Endothelial cell of umbilical vein (primary cell): ENCODE measurements around the gene PGAP3. TPM values are rescaled to one million over a fixed set of nuclear protein-coding genes. Genes with fewer than 3 reads are reported as not detected.

Experiments
- BruUV-seq: library from RNA; stranded (reverse); fragments of 400-500 nt; replicated peaks from 2 replicates; lab custom pipeline; 2021; lab: Mats Ljungman, UMichigan
- CTCF ChIA-PET: fragments of 300-600, 350-600 bp; sonication (Branson Sonifier 250); formaldehyde crosslinking; loops from one replicate; lab custom pipeline; 2021; ENCODE audit warnings: antibody characterized with exemption, inconsistent platforms; lab: Charles Lee
- POLR2A ChIA-PET: fragments of 300-600, 350-600 bp; sonication (Branson Sonifier 250); formaldehyde crosslinking; loops from one replicate; lab custom pipeline; 2021; ENCODE audit warnings: antibody characterized with exemption, inconsistent platforms; lab: Charles Lee
- DNase-seq: peaks from one replicate; pipeline ENCODE4 v3.0.0-alpha.2; 2011; ENCODE audit warnings: low read depth, low spot score
- FAIRE-seq: peaks from 2 replicates; lab custom pipeline; 2011; peaks lifted over from hg19 to GRCh38; lab: Jason Lieb, UNC
- H2AFZ ChIP-seq: 2 replicates; pipeline ENCODE4 v1.6.0; 2012; ENCODE audit warnings: low read depth, low read length, control low read depth, inconsistent platforms
- H3K27ac ChIP-seq: 2 replicates; pipeline ENCODE4 v1.5.1; 2011; ENCODE audit warnings: low read depth, mild to moderate bottlenecking, control low read depth, low read length, moderate library complexity; ENCODE audit not compliant: insufficient read depth
- H3K27me3 ChIP-seq, 2 experiments: 2 replicates each; pipeline versions ENCODE4 v1.6.0 to v1.6.1; 2011; ENCODE audit warnings: low read length in 2 of 2, mixed read lengths in 1 of 2; ENCODE audit not compliant: control insufficient read depth in 2 of 2, insufficient read depth in 2 of 2
- H3K36me3 ChIP-seq, 2 experiments: 2 replicates in 1 of 2; 3 replicates in 1 of 2; pipeline ENCODE4 v1.5.1; 2011; ENCODE audit warnings: low read length in 2 of 2, mild to moderate bottlenecking in 1 of 2, moderate library complexity in 1 of 2; ENCODE audit not compliant: control insufficient read depth in 2 of 2, insufficient read depth in 2 of 2; ENCODE audit errors: extremely low read depth in 1 of 2
- H3K4me1 ChIP-seq: 3 replicates; pipeline ENCODE4 v1.5.1; 2011; ENCODE audit warnings: mild to moderate bottlenecking, low read length; ENCODE audit not compliant: control insufficient read depth, insufficient read depth; ENCODE audit errors: extremely low read depth
- H3K4me2 ChIP-seq: 2 replicates; pipeline ENCODE4 v1.6.1; 2011; ENCODE audit warnings: low read length, control low read depth, mixed read lengths; ENCODE audit not compliant: insufficient read depth
- H3K4me3 ChIP-seq, 3 experiments: fragments of 200-600 bp in 1 of 3; sonication (generic), shearing (Covaris generic) in 1 of 3; replicated peaks in 1 of 3; 2 replicates each; pipeline ENCODE4 v1.5.1; 2011 to 2016; ENCODE audit warnings: control low read depth in 3 of 3, low read length in 3 of 3, mild to moderate bottlenecking in 2 of 3, inconsistent platforms in 1 of 3, low read depth in 1 of 3, moderate library complexity in 1 of 3; ENCODE audit not compliant: insufficient read depth in 1 of 3
- H3K79me2 ChIP-seq: 2 replicates; pipeline ENCODE4 v1.6.0; 2012; ENCODE audit warnings: low read length, inconsistent platforms; ENCODE audit not compliant: control insufficient read depth, insufficient read depth
- H3K9ac ChIP-seq: replicated peaks from 2 replicates; pipeline ENCODE3; 2011; ENCODE audit warnings: low read length, control low read depth; ENCODE audit not compliant: insufficient read depth; ENCODE audit errors: extremely low read depth
- H3K9me1 ChIP-seq: replicated peaks from 3 replicates; pipeline ENCODE4 v1.6.0; 2011; ENCODE audit warnings: mild to moderate bottlenecking, low read length; ENCODE audit not compliant: control insufficient read depth, insufficient read depth; ENCODE audit errors: extremely low read depth
- H3K9me3 ChIP-seq: replicated peaks from 2 replicates; pipeline ENCODE4 v1.5.1; 2012; ENCODE audit warnings: low read length, inconsistent platforms; ENCODE audit not compliant: control insufficient read depth, insufficient read depth
- H4K20me1 ChIP-seq: replicated peaks from 2 replicates; pipeline ENCODE3; 2011; ENCODE audit warnings: mild to moderate bottlenecking, low read length; ENCODE audit not compliant: control insufficient read depth, insufficient read depth; ENCODE audit errors: extremely low read depth
- EZH2 ChIP-seq: IDR thresholded peaks from 2 replicates; pipeline ENCODE4 v1.6.1; 2012; ENCODE audit warnings: borderline replicate concordance, low read depth, mild to moderate bottlenecking, moderate library complexity, low read length, inconsistent platforms; ENCODE audit not compliant: severe bottlenecking
- FOS ChIP-seq: IDR thresholded peaks from 2 replicates; pipeline ENCODE4 v1.6.1; 2011; ENCODE audit warnings: mild to moderate bottlenecking, low read length, moderate library complexity, borderline replicate concordance; ENCODE audit not compliant: insufficient read depth
- GATA2 ChIP-seq: IDR thresholded peaks from 2 replicates; pipeline ENCODE4 v1.7.0; 2011; ENCODE audit warnings: low read depth, mild to moderate bottlenecking, moderate library complexity, mixed read lengths, low read length; ENCODE audit not compliant: insufficient read length, insufficient read depth
- JUN ChIP-seq: IDR thresholded peaks from 2 replicates; pipeline ENCODE4 v1.6.1; 2011; ENCODE audit warnings: borderline replicate concordance, low read depth; ENCODE audit not compliant: insufficient read length, insufficient read depth
- MAX ChIP-seq: IDR thresholded peaks from 2 replicates; pipeline ENCODE4 v1.6.1; 2011; ENCODE audit not compliant: insufficient read depth, insufficient read length
- MYC ChIP-seq: IDR thresholded peaks from one replicate; pipeline ENCODE4 v1.6.1; 2011; ENCODE audit warnings: mild to moderate bottlenecking, low read depth, low read length
- POLR2A ChIP-seq: IDR thresholded peaks from 2 replicates; pipeline ENCODE4 v1.6.1; 2012; ENCODE audit warnings: low read depth, mild to moderate bottlenecking, control low read depth, low read length
- POLR2AphosphoS5 ChIP-seq: IDR thresholded peaks from 2 replicates; pipeline ENCODE4 v1.6.1; 2012; ENCODE audit warnings: low read depth, mild to moderate bottlenecking, control low read depth, low read length, moderate library complexity; ENCODE audit not compliant: insufficient read depth
- dilution Hi-C: fragments of 300-500 bp; cut with MboI; formaldehyde crosslinking; loops from one replicate; pipeline ENCODE4 v1.15.0; 2019; ENCODE audit warnings: low sequenced_read_pairs; ENCODE audit not compliant: extremely low pct_ligation_motif_present
- intact Hi-C: fragments of 100-400 bp; cut with micrococcal nuclease; formaldehyde crosslinking; loops from one replicate; pipeline ENCODE4 v1.10.0; 2022
- polyA plus RNA-seq, 4 experiments: library from polyadenylated mRNA; depleted of rRNA in 3 of 4; stranded (reverse) in 3 of 4; unstranded in 1 of 4; fragments of >200 nt; gene quantifications; 2 replicates each; pipeline versions ENCODE4 v1.2.1 to v1.2.3, GENCODE V29; 2011 to 2012; ENCODE audit warnings: missing spikeins in 1 of 4
- total RNA-seq: library from RNA; stranded (reverse); gene quantifications from 2 replicates; pipeline ENCODE4 v1.2.3, GENCODE V29; 2021
- TF ChIP-seq, protein P1 (sequence below), 2 donors: IDR thresholded peaks; 1 replicate in 1 of 2; 2 replicates in 1 of 2; pipeline ENCODE4 v1.5.1; 2011; ENCODE audit warnings: low read length in 2 of 2, mild to moderate bottlenecking in 2 of 2, moderate library complexity in 2 of 2, control low read depth in 1 of 2, inconsistent platforms in 1 of 2, low read depth in 1 of 2; ENCODE audit not compliant: insufficient read depth in 1 of 2; ENCODE audit errors: extremely low read depth in 1 of 2

The PGAP3 gene
- total and polyA plus RNA-seq, 2 donors (not counting 3 experiments of a cell fraction or from before 2014, with no cell fraction given): 6.4 to 14.9 TPM

DNA sequence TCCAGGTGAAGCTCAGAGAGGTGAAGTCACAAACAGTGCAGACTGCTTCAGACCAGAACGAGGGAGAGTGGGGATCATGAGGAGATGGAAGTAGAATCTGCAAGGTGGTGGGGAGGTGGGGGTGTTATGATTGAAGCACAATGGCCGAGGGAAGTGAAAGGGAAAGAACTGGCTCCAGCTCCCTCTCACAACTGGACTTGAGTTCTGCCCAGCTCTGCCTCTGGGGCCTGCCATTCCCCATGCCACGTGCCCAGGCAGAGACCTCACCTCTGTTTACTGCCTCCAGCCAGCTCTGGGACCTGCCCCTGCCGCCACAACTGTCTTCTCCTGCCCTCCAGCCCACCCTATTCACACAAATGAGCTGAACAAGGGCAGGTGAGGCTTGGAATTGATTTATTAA lies 17.1 kb downstream of the PGAP3 start:
- FAIRE-seq: no peak
- Histone ChIP-seq H3K36me3 (no peaks in the 10 kb centered on the region), H3K4me2 (no peak overlapping the region), H2AFZ (no peak overlapping the region), H3K9me3 (no peaks in the 10 kb centered on the region), H3K27me3 (peaks cover 6 to 10% of the 10 kb centered on the region in 2 experiments), H3K9me1 (no peaks in the 10 kb centered on the region), H3K4me3 (no peak overlapping the region), H3K27ac (no peak overlapping the region), H3K9ac (no peak overlapping the region), H4K20me1 (no peaks in the 10 kb centered on the region), H3K79me2 (no peaks in the 10 kb centered on the region), H3K4me1 (no peaks in the 10 kb centered on the region)
- no peak for DNase-seq
- intact Hi-C loops: no loop called here
- no TSS peak for BruUV-seq
- ChIA-PET POLR2A (interaction anchor here (0.7 kb wide), 1 partner anchor 11 kb away, joined by 3 read pairs; no protein-coding TSS in a partner anchor), CTCF (interaction anchor here (0.8 to 13.1 kb wide), 9 partner anchors 11 to 119 kb away, joined by 3 to 291 read pairs (median 7); partner anchors contain the start of genes ERBB2 and PGAP3)
- dilution Hi-C loops: no loop called here
- TF ChIP-seq POLR2A (no peak), GATA2 (no peak), EZH2 (no peak), MYC (no peak), JUN (no peak), MAX (no peak), FOS (no peak), POLR2AphosphoS5 (no peak)
- TF ChIP-seq, protein P1, sequence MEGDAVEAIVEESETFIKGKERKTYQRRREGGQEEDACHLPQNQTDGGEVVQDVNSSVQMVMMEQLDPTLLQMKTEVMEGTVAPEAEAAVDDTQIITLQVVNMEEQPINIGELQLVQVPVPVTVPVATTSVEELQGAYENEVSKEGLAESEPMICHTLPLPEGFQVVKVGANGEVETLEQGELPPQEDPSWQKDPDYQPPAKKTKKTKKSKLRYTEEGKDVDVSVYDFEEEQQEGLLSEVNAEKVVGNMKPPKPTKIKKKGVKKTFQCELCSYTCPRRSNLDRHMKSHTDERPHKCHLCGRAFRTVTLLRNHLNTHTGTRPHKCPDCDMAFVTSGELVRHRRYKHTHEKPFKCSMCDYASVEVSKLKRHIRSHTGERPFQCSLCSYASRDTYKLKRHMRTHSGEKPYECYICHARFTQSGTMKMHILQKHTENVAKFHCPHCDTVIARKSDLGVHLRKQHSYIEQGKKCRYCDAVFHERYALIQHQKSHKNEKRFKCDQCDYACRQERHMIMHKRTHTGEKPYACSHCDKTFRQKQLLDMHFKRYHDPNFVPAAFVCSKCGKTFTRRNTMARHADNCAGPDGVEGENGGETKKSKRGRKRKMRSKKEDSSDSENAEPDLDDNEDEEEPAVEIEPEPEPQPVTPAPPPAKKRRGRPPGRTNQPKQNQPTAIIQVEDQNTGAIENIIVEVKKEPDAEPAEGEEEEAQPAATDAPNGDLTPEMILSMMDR (IDR thresholded peaks at IDR 0.05; ENCODE audit: extremely low read depth in 1 of 2, insufficient read depth in 1 of 2, low read depth in 1 of 2, low read length in 2 of 2): no peak
